ENCODE results near the gene ADORA2B.

DNA sequence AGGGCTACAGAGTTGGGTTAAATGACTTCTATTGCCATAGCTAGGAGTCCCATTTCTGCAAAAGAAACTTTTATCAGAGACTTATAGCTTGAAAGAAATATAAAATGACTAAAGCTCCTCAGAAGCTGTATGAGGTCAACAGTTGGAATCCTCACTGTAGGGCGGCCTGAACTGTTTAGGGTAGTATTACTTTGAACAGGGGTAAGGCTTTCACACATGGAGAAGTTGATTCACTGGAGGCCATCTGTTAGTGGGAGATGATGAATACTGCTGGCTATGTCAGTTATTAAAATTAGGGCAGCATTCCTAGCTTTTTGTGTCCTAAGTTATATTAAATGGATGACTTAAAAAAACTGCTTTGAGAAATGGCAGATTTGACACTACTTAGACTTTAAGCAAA, 60.7 kb downstream of the ADORA2B start:
- no peak for TF ChIP-seq CTCF (IDR thresholded peaks at IDR 0.05; ENCODE audit: low read length)
- TF ChIP-seq EZH2 (IDR thresholded peaks at IDR 0.05; ENCODE audit: borderline replicate concordance, low read length), result no peak

Data from OCI-LY1 (cell line).